ENCODE results near the gene SNRPB2.
A peak's percentile ranks its signal among the peaks of the same experiment; 100 is the strongest.

SNRPB2 gene

DNA sequence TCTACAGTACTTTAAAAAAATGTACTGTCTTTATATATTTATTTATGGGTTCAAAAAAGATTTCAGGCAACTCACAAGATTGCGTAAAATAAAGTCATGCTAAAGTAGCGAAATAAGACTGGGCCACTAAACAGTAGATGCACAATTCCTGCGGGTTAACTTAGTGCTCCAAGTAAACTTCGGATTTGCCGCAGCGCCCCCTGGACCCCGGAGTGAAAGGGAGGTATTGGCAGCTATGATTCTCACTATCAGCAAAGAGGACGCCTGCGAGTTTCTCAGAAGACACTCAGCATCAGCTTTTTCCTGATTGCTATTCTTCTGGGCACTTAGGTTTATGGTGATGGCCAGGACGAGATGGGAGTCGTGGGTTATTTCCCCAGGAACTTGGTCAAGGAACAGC, 19.7 kb downstream of the SNRPB2 start:
- no peak for TF ChIP-seq Cebpa-rat (IDR thresholded peaks at IDR 0.05)
- Histone ChIP-seq H3K9me3 (peaks cover 11% of the 10 kb centered on the region), H3K27me3 (no peaks in the 10 kb centered on the region), H3K4me3 (peak overlapping the region; percentile 65), H3K36me3 (peaks cover 11% of the 10 kb centered on the region), H3K4me2 (peak overlapping the region; percentile 66), H3K4me1 (peaks cover 63% of the 10 kb centered on the region), H3K9ac (peak overlapping the region; percentile 80), H4K20me1 (no peaks in the 10 kb centered on the region), H3K27ac (peak overlapping the region; percentile 77)

DNA sequence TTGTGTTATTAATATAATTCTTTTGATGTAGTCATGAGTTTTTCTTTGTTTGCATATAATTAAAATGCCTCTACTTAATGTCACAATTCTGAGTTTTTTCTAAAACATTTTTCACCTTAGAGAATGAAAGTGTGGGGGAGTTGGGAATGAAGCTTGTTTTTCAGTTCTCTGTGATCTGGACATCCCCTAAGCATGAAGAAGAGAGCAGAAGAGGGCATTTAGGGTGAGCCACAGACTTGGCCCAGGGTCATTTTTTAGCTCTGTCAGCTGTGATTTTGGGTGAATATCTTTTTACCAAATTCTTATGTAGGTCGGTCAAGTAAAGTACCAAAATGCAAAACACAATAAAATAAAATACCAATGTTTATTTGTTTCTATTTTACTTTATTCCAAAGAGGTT, 22.3 kb downstream of the SNRPB2 start:
- Histone ChIP-seq H3K4me1 (peaks cover 63% of the 10 kb centered on the region), H3K4me3 (peak overlapping the region; percentile 65; the same call in 1 of the 2 replicates), H3K9ac (peak overlapping the region; percentile 80; the same call in 1 of the 2 replicates), H3K36me3 (peaks cover 32% of the 10 kb centered on the region), H3K9me3 (peaks cover 37% of the 10 kb centered on the region), H4K20me1 (no peaks in the 10 kb centered on the region), H3K27me3 (no peaks in the 10 kb centered on the region), H3K4me2 (peak overlapping the region; percentile 66), H3K27ac (peak overlapping the region; percentile 77)
- no peak for TF ChIP-seq Cebpa-rat (IDR thresholded peaks at IDR 0.05)

DNA sequence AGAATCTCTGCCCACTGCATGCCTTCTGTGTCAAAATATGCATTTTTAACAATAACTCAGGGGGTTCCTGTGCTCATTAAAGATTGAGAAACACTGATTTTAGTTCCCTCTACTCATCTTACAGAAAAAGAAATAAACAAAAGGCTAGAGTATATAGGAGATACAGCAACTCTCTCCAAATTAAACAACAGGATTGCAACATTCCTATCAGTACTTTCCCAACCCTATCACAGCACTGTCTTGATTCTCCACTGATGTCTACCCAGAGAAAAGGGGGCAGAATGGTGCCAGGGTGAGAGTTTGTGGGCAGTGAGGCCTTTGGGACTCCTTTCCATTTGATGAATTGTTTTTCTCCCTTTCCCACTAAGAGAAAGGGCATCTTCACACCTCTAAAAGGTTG, 23.1 kb downstream of the SNRPB2 start:
- peak overlapping the region; percentile 77 for H3K27ac ChIP-seq
- H3K36me3 ChIP-seq: peaks cover 38% of the 10 kb centered on the region
- peak overlapping the region; percentile 65; the same call in 1 of the 2 replicates for H3K4me3 ChIP-seq
- TF ChIP-seq Cebpa-rat (IDR thresholded peaks at IDR 0.05): no peak
- H3K9ac ChIP-seq: peak overlapping the region; percentile 80; the same call in 1 of the 2 replicates
- H3K4me1 ChIP-seq: peaks cover 63% of the 10 kb centered on the region
- H3K9me3 ChIP-seq: peaks cover 45% of the 10 kb centered on the region
- H3K27me3 ChIP-seq: no peaks in the 10 kb centered on the region
- H4K20me1 ChIP-seq: no peaks in the 10 kb centered on the region
- H3K4me2 ChIP-seq: peak overlapping the region; percentile 66

DNA sequence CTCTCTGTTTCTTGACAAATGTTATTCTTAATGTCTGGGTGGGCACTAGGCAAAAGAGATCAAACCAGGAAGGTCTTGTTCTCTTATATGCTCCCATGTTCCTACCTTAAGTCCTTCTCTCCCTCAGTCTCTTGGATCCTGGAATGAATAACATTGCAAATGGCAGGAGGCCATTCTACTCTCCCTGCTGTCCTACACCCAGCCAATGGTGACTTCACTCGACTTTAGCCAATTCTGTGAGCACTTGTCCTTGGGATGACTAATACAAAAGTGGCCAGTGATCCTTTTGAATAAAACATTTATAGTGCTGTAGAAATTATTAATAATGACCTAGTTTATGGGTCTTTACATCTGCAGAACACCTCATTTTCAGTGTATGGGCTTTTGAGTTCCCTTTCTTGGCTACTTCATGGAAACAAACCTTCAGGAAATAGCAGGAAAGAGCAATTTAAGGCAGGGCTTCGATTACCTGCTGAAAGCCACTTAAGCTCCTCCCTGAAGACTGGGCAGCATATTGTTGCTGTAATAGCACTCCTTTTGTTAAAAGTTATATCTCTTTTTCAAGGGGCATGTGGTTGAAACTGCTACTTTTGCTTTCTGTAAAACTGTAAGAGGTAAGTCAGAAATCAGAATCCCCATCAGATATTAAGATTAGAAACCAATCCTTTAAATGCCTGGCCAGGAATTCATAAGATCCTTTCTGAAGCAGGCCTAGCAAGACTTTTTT, 28.8 kb downstream of the SNRPB2 start:
- Histone ChIP-seq H3K4me1 (peaks cover 56% of the 10 kb centered on the region), H3K4me3 (no peak overlapping the region), H4K20me1 (no peaks in the 10 kb centered on the region), H3K9ac (no peak overlapping the region), H3K27me3 (no peaks in the 10 kb centered on the region), H3K27ac (peak overlapping the region; percentile 48), H3K4me2 (peak overlapping the region; percentile 59), H3K9me3 (peaks cover 44% of the 10 kb centered on the region), H3K36me3 (peaks cover 40% of the 10 kb centered on the region)
- no peak for TF ChIP-seq Cebpa-rat (IDR thresholded peaks at IDR 0.05)

DNA sequence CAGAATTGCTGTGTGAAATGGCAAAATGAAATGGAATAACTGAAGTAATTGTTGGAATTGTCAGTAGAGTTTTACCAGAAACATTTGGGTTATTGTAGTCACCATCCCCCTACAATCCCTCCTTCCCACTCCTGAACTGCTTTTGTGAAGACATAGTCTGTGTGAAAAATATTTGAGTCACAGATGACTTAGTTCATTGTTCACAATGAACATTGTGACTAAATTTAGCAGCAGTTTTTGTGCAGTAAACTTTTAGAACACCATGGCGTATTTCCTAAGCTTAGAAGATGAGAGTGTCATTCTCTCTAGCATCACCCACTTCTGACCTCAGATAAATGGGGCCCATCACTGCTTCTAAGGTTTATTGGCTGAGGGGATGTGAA, 29.3 kb downstream of the SNRPB2 start:
- Histone ChIP-seq H3K36me3 (peaks cover 40% of the 10 kb centered on the region), H4K20me1 (no peaks in the 10 kb centered on the region), H3K4me3 (no peak overlapping the region), H3K9ac (no peak overlapping the region), H3K4me2 (peak overlapping the region; percentile 59), H3K27me3 (no peaks in the 10 kb centered on the region), H3K4me1 (peaks cover 55% of the 10 kb centered on the region), H3K9me3 (peaks cover 38% of the 10 kb centered on the region), H3K27ac (peak overlapping the region; percentile 48)
- no peak for TF ChIP-seq Cebpa-rat (IDR thresholded peaks at IDR 0.05)

DNA sequence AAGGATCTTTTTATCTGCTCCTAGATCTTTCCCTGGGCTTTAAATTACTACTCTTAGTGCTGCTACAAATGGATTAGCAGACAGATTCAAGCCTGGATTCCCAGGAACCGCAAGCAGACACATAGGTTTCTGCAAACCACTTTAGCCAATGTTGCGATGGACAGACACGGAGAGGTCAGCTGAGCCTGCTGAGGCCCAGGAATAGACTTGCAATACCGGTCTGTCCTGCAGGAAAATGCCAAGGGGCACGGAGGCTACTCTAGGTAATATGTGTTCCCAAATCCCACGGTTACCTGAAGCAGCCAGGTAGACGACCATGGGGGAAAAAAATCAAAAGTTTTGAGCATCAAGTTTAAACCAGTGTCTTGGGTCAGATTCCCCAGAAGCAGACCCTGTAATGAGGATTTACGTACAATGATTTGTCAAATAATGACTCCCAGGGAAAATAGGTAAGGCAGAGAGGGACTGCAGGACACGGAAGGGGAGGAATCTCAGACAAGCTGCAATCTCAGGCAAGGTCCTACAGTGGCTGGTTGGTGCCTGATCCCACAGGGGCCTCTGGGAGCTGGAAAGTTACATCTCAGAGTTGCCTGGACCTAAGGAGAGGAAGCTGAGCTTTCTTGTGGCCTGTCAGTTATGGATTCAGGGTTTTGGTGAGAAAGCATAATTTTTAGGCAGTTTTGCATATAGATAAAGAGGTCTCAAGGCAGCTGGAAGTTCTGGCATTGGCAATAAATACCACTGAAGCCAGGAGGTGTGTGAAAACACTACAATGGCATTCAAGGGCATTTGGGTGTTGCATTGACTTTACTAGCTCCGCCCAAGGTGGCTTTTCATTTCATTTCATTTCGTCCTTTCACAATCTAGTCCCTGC, 30.8 kb downstream of the SNRPB2 start:
- TF ChIP-seq Cebpa-rat (IDR thresholded peaks at IDR 0.05): 0 out of 2 replicates have a peak, but pooled peaks have one; percentile 12
- Histone ChIP-seq H3K9ac (peak overlapping the region; percentile 44; the same call in 1 of the 2 replicates), H4K20me1 (no peaks in the 10 kb centered on the region), H3K27ac (peak overlapping the region; percentile 54; the same call in 1 of the 2 replicates), H3K4me1 (peaks cover 56% of the 10 kb centered on the region), H3K4me2 (peak overlapping the region; percentile 59), H3K36me3 (peaks cover 29% of the 10 kb centered on the region), H3K9me3 (peaks cover 23% of the 10 kb centered on the region), H3K27me3 (no peaks in the 10 kb centered on the region), H3K4me3 (no peak overlapping the region)

DNA sequence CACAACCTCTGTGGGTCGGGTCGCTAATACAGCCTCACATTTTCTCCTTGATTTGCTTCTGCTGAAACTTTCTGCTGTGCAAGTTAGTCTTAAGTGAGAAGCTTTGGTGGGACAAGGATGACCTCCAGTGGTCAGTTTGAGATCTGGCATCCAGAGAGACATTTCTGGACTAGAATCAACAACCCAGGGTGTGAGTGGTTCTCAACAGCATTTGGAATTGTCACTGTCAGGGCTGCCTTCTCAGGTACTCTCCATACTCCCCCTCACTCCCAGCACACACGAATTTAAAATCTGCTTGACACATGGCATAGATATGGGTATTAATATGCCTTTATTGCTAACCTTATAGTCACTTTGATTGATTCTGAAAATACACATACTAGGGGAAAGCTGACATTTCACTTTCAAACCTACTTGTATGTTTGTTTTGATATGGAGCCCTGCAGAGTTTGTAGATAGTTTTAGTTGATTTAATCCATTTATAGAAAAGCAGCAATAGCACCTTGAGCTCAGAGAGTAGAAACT, 31.5 kb downstream of the SNRPB2 start:
- Histone ChIP-seq H3K27ac (0 out of 2 replicates have a peak overlapping the region, but pooled peaks have one; percentile 54), H3K27me3 (no peaks in the 10 kb centered on the region), H3K36me3 (peaks cover 22% of the 10 kb centered on the region; the same call in 1 of the 2 replicates), H3K4me2 (peak overlapping the region; percentile 59), H3K4me1 (peaks cover 56% of the 10 kb centered on the region), H3K9ac (peak overlapping the region; percentile 44; the same call in 1 of the 2 replicates), H4K20me1 (no peaks in the 10 kb centered on the region), H3K9me3 (peaks cover 16% of the 10 kb centered on the region), H3K4me3 (no peak overlapping the region)
- no peak for TF ChIP-seq Cebpa-rat (IDR thresholded peaks at IDR 0.05)

DNA sequence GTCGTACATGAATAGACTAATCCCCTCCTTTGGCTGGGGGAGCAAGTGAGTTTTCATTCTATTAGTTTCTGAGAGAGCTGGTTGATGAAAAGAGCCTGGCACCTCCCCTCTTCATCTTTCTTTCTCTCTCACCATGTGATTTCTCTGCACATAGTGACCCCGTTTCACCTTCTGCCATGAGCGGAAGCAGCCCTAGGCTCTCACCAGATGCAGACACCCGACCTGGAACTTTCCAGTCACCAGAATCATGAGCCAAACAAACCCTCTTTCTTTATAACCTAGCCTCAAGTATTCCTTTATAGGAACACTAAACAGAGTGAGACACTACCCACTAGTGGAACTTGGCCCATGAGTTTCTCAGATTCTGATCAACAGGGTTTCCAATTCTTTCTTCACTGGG, 34.7 kb downstream of the SNRPB2 start:
- no peak overlapping the region for H3K4me3 ChIP-seq
- no peaks in the 10 kb centered on the region for H4K20me1 ChIP-seq
- no peak overlapping the region for H3K9ac ChIP-seq
- H3K4me1 ChIP-seq: peaks cover 40% of the 10 kb centered on the region
- H3K4me2 ChIP-seq: no peak overlapping the region; the same call in 1 of the 2 replicates
- H3K27ac ChIP-seq: no peak overlapping the region
- H3K9me3 ChIP-seq: peaks cover 5% of the 10 kb centered on the region; the same call in 1 of the 2 replicates
- H3K36me3 ChIP-seq: peaks cover 24% of the 10 kb centered on the region; the same call in 1 of the 2 replicates
- H3K27me3 ChIP-seq: no peaks in the 10 kb centered on the region
- TF ChIP-seq Cebpa-rat (IDR thresholded peaks at IDR 0.05): no peak

DNA sequence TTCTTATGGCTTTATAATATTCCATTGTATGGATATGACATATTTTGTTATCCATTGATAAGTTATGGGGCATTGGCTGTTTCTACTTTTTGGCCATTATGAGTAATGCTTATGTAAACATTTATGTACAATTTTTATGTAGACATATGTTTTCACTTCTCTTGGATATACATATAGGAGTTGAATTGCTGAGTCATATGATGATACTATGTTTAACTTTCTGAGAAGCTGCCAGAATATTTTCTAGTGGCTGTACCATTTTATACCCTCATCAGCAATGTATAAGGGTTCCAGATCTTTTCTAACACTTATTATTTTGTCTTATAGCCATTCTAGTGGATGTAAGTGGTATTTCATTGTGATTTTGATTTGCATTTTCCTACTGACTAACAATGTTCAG, 41.4 kb downstream of the SNRPB2 start:
- Histone ChIP-seq H4K20me1 (no peaks in the 10 kb centered on the region), H3K4me2 (no peak overlapping the region), H3K9me3 (peaks cover 31% of the 10 kb centered on the region), H3K36me3 (0 out of 2 replicates have a peak, but pooled peaks cover 16% of the 10 kb centered on the region), H3K27ac (no peak overlapping the region), H3K27me3 (no peaks in the 10 kb centered on the region), H3K4me3 (no peak overlapping the region), H3K9ac (no peak overlapping the region), H3K4me1 (no peaks in the 10 kb centered on the region)
- TF ChIP-seq Cebpa-rat (IDR thresholded peaks at IDR 0.05): no peak
